KBM-7 (cell line): Measurements from ENCODE around the gene OTOA.
A peak's percentile ranks its signal among the peaks of the same experiment; 100 is the strongest.
"Not testable (repeated sequence)": the region's sequence is repeated elsewhere in the genome, so short reads cannot be mapped to it uniquely, and the experiment has no call there.

Experiments used
- DNase-seq: peaks from one replicate; pipeline ENCODE4 v3.0.0-alpha.2; 2015
- in situ Hi-C: fragments of 300-500 bp; cut with MboI; formaldehyde crosslinking; loops from 2 replicates; pipeline ENCODE4 v1.14.3; 2020; ENCODE audit warnings: low sequenced_read_pairs, low pct_unique_long_range_greater_than_20kb, mixed read lengths

The OTOA gene

DNA sequence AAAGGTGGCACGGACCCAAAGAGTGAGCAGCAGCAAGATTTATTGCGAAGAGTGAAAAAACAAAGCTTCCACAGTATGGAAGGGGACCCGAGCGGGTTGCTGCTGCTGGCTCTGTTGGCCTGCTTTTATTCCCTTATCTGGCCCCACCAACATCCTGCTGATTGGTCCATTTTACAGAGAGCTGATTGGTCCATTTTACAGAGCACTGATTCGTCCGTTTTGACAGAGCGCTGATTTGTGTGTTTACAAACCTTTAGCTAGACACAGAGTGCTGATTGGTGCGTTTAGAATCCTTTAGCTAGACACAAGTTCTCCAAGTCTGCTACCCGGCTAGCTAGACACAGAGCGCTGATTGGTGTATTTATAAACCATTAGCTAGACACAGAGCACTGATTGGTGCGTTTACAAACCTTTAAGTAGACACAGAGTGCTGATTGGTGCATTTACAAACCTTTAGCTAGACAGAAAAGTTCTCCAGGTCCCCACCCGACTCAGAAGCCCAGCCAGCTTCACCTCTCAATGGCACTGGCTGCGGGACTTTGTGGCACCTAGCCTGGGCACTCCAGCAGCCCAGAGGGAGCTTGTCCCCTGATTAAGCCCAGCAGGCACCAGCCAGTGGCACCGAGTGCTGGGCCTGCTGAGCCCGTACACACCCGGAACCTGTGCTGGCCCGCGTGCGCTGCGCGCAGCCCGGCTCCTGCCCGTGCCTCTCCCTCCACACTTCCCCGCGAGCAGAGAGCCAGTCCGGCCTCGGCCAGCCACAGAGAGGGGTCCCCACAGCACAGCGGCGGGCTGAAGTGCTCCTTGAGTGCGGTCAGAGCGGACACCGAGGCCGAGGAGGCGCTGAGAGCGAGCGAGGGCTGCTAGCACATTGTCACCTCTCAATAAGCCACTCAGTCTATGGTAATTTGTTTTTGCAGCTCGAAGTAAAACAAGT is 26.5 kb upstream of the OTOA start:
- in situ Hi-C loops: no loop called here
- DNase-seq: no peak

DNA sequence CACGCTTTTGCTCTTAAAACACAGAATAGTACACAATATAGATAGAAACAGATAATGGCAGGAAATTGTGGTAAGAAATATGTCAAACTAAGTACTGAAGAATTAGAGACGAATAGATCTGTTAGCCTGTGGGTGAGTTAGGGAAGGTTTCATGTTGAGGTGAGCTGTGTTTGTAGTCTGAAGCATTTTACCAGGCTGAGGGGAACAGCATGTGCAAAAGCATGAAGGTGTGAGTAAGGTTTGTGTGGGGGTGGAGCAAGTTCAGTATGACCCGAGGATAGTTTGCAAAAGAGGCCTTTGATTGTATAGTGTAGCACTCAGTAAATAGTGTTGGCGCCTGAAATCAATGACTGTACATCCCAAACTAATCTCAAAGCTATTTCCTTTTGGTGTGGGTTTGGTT is 25.2 kb upstream of the OTOA start:
- DNase-seq: no peak
- in situ Hi-C loops: no loop called here

DNA sequence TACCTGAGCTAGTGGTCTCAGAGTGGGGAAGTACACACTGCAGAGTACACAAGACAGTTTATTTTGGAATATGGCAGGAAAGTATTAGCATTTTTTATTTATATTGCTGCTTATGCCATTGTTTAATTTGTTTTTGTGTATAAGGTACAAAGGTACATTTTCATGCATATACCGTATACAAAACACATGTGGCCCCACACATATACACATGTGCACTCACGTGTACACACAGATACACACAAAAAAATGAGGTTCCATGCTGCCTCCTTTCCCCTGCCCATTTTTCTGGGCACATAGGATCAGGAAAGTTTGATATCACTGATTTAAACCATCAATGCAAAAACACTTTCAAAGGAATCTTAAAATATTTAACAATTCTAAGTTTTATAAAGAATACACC is 24.3 kb upstream of the OTOA start:
- no peak for DNase-seq
- in situ Hi-C loops: no loop called here

DNA sequence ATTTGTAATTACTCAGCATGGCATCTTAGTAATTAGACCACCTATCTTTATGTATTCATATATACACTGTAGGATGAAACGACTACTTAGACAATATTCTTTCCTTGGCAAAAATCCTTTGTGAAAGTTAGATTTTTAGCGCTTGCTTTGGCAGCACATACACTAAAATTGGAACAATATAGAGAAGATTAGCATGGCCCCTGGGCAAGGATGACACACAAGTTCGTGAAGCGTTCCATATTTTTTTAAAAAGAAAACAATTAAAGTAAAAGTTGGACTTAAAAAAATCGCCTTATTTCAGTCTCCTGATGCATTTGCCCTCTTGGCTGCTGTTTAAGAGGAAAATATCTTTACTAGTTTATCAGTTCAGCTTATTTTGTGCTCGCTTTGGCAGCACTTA is 21.9 kb upstream of the OTOA start:
- in situ Hi-C loops: no loop called here
- no peak for DNase-seq

- DNase-seq: no peak
- in situ Hi-C loops: no loop called here
Observed at GRCh38 chr16:21642861-21643260, 20.9 kb upstream of the OTOA start.

DNA sequence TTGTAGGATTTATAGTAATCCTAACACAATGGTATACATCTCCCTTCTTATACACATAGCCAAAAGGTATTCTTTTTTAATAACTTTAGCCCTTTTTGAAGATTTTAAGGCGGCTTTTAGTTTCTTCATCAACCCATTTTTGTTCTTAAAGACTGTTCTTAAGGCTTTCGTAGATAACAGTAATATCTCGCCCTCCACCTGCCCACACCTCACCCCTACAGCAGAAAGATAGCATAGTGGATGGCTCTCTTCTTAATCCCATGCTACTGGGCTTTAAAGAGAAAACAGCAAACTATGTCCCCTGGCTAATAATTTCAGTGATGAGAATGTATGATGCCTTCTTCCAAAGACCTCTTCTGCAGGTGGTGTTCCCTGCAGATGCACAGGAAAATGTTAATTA is 20.0 kb upstream of the OTOA start:
- no peak for DNase-seq
- in situ Hi-C loops: no loop called here

- in situ Hi-C loops: no loop called here
- no peak for DNase-seq
Observed at GRCh38 chr16:21644674-21645073, 19.1 kb upstream of the OTOA start.

DNA sequence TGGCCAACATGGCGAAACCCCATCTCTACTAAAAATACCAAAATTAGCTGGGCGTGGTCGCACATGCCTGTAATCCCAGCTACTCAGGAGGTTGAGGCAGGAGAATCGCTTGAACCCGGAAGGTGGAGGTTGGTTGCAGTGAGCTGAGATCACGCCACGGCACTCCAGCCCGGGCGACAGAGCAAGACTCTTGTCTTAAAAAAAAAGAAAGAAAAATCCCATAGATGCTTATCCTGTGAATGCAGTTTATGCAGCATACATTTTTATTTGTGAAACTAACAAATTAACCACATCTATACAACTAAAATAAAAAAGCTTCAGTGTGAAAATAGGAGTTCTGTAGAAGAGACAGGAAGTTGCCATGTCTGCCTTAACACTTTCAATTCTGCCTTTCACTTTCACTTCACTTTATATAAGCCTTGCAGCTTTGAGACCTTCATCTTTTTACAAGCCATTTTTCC is 18.5 kb upstream of the OTOA start:
- in situ Hi-C loops: no loop called here
- DNase-seq: peak; percentile 22

- DNase-seq: no peak
- in situ Hi-C loops: no loop called here
Observed at GRCh38 chr16:21646091-21646490, 17.7 kb upstream of the OTOA start.

GRCh38 chr16:21646721-21647561 is 16.8 kb upstream of the OTOA start:
- in situ Hi-C loops: no loop called here
- DNase-seq: peak; percentile 36

GRCh38 chr16:21647562-21648164 is 16.1 kb upstream of the OTOA start:
- in situ Hi-C loops: no loop called here

GRCh38 chr16:21649826-21650406 is 13.9 kb upstream of the OTOA start:
- DNase-seq, in situ Hi-C loops: not testable (repeated sequence)

More at GRCh38 chr16:21647562-21648164, 16.1 kb upstream of the OTOA start:
- DNase-seq: no peak

DNA sequence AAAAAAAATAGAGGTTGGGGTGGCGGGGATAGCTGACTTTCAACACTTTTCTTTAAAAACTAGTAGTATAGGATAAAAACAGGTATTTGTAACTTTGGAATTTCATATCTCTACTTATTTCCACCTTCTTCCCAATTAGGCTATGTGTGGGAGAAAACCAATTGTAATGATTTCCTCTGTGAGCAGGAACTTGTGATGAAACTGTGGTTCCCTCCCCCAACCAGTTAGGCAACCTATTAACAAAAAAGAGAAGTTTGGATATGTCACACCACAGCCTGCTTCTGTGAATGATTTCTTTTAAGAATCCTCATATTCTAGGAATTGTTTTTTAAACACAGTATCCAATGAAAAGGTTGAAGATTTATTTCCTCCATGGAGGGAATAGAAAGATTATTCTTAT is 13.2 kb upstream of the OTOA start:
- in situ Hi-C loops: no loop called here

DNA sequence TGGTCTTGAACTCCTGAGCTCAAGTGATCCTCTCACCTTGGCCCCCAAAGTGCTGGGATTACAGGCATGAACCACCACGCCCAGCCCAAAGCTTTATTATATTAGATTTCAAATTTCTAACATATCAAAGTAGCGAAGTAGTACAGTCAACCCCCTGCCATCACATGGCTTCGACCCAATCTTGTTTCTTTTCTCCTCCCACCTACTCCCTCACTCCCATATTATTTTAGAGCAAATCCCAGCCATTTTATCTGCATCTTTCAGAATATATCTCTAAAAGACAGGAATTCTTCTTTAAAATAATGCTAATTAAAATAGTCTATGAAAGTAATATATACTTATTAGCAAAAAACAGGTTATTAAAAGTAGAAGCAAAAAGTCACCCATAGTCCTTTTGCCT is 12.3 kb upstream of the OTOA start:
- no peak for DNase-seq
- in situ Hi-C loops: no loop called here

More for the DNA sequence above, 13.2 kb upstream of the OTOA start:
- DNase-seq: peak; percentile 87

GRCh38 chr16:21652453-21652852 is 11.3 kb upstream of the OTOA start, which contains the start of gene IGSF6:
TSS of gene IGSF6 (minus strand) at chr16:21652608. CDS start at chr16:21652598, 10 bp downstream.
- in situ Hi-C loops: no loop called here
- DNase-seq: no peak

GRCh38 chr16:21653571-21653970 is 10.2 kb upstream of the OTOA start:
- in situ Hi-C loops: no loop called here

DNA sequence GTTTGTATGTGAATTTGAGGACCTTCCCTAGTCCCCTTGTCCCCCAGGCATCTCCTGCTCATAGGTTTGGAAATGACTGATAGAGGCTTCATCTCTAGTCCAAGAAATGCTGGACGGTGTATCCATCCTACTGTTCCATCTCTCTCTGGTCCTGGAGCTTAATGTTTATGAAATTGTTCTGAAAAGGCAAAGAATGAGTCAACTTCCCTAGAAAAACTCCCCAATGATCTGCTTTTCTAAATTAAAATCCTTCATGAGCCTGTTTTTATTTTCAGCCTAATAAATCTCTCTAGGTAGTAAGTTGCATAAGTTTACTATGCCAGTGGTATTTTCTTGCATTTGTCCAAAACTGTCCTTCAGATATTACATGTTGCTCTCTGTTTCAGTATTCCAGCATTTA is 9.3 kb upstream of the OTOA start:
- DNase-seq: no peak
- in situ Hi-C loops: no loop called here

More at GRCh38 chr16:21653571-21653970, 10.2 kb upstream of the OTOA start:
- DNase-seq: no peak

DNA sequence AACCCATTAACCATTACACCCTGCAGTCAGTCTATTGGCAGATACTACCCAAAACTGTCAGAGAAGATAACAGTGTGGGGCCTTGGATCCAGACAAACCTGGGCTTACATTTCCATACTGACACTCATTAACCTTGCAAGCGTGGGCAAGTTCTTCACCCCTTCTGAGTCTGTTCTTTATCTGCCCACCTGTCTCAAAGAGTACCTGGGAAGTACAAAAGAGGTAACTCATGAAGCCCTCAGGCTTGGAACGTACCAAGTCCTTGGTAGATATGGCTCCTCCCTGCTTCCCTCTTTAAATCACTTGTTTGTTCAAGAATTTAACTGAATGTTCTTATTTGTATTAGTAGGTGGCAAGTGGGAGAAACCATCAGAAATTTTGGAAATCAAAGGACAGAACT is 8.9 kb upstream of the OTOA start:
- in situ Hi-C loops: no loop called here
- DNase-seq: no peak
